ENCODE results near the gene OR2A12. TPM values are rescaled to one million over a fixed set of nuclear protein-coding genes. Genes with fewer than 3 reads are reported as not detected.
A peak's percentile ranks its signal among the peaks of the same experiment; 100 is the strongest.

Gene OR2A12
- not detected in 2 replicates for total RNA-seq

GRCh38 chr7:144085978-144086377 lies at the start of gene OR2A12:
OR2A12 (plus strand) TSS chr7:144086278; CDS start chr7:144095108, 8,830 bp downstream.
- Histone ChIP-seq H3K36me3 (ENCODE audit: insufficient read depth, low read length) (no peaks in the 10 kb centered on the region), H3K79me2 (ENCODE audit: insufficient read depth, low read length) (no peaks in the 10 kb centered on the region), H3K27me3 (ENCODE audit: insufficient read depth, low read length) (no peaks in the 10 kb centered on the region), H3K4me1 (ENCODE audit: insufficient read depth, low read length) (no peaks in the 10 kb centered on the region), H3K9me3 (ENCODE audit: low read depth, low read length) (no peaks in the 10 kb centered on the region), H3K27ac (ENCODE audit: low read depth, low read length) (no peak within 1 kb of the TSS), H4K20me1 (ENCODE audit: insufficient read depth, low read length) (no peaks in the 10 kb centered on the region), H2AFZ (ENCODE audit: low read length) (no peak within 1 kb of the TSS), H3K4me2 (ENCODE audit: insufficient read depth, low read length) (no peak within 1 kb of the TSS), H3K4me3 (ENCODE audit: insufficient read depth, low read length) (no peak within 1 kb of the TSS)
- no peak for TF ChIP-seq CTCF (IDR thresholded peaks at IDR 0.05; ENCODE audit: extremely low read depth, low read depth, low read length)
- no peak for DNase-seq (ENCODE audit: insufficient read length, low spot score, missing footprints)

GRCh38 chr7:144036302-144036885 lies 49.7 kb upstream of the OR2A12 start:
- H3K4me1 ChIP-seq (ENCODE audit: insufficient read depth, low read length): no peaks in the 10 kb centered on the region
- H3K36me3 ChIP-seq (ENCODE audit: insufficient read depth, low read length): no peaks in the 10 kb centered on the region
- H3K9me3 ChIP-seq (ENCODE audit: low read depth, low read length): no peaks in the 10 kb centered on the region
- H2AFZ ChIP-seq (ENCODE audit: low read length): no peak overlapping the region
- H3K27ac ChIP-seq (ENCODE audit: low read depth, low read length): no peak overlapping the region
- no peak for TF ChIP-seq CTCF (IDR thresholded peaks at IDR 0.05; ENCODE audit: extremely low read depth, low read depth, low read length)
- no peak overlapping the region for H3K4me2 ChIP-seq (ENCODE audit: insufficient read depth, low read length)
- no peak overlapping the region for H3K4me3 ChIP-seq (ENCODE audit: insufficient read depth, low read length)
- H3K79me2 ChIP-seq (ENCODE audit: insufficient read depth, low read length): no peaks in the 10 kb centered on the region
- peaks cover 4% of the 10 kb centered on the region for H3K27me3 ChIP-seq (ENCODE audit: insufficient read depth, low read length)
- peak; percentile 39 for DNase-seq (ENCODE audit: insufficient read length, low spot score, missing footprints)
- H4K20me1 ChIP-seq (ENCODE audit: insufficient read depth, low read length): no peaks in the 10 kb centered on the region

DNA sequence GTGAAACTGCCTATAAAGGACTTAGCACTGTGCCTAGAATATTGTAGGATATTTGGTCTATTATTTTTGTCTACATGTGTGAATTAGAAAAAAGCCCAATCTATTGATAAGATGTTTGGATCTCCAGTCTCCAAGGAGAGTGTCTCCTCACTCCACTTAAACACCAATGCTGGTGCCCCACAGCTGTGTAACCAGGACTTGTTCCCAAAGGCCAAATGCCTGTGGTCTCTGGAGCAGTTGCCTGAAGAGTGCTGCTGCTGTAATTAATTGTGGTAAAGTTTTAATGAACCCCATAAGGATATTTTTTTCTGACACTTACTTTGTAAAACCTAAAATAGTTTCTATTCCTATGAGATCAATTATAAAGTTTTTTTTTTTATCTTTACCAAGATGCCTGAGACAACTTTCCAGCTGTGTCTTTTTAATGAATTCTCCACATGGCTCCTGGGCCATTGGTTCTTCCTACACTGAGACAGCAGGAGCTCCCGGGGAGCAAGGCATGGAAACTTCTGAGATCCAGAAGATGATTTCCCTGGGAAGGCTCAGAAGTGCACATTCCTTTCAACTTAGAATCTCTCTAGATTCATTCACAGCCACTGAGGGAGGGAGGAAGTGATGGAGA lies 48.6 kb upstream of the OR2A12 start:
- no peak for TF ChIP-seq CTCF (IDR thresholded peaks at IDR 0.05; ENCODE audit: extremely low read depth, low read depth, low read length)
- peaks cover 3% of the 10 kb centered on the region for H3K27me3 ChIP-seq (ENCODE audit: insufficient read depth, low read length)
- H2AFZ ChIP-seq (ENCODE audit: low read length): no peak overlapping the region
- H3K4me3 ChIP-seq (ENCODE audit: insufficient read depth, low read length): no peak overlapping the region
- DNase-seq (ENCODE audit: insufficient read length, low spot score, missing footprints): no peak
- H3K4me1 ChIP-seq (ENCODE audit: insufficient read depth, low read length): no peaks in the 10 kb centered on the region
- H3K4me2 ChIP-seq (ENCODE audit: insufficient read depth, low read length): no peak overlapping the region
- H3K36me3 ChIP-seq (ENCODE audit: insufficient read depth, low read length): no peaks in the 10 kb centered on the region
- H4K20me1 ChIP-seq (ENCODE audit: insufficient read depth, low read length): no peaks in the 10 kb centered on the region
- H3K79me2 ChIP-seq (ENCODE audit: insufficient read depth, low read length): no peaks in the 10 kb centered on the region
- no peaks in the 10 kb centered on the region for H3K9me3 ChIP-seq (ENCODE audit: low read depth, low read length)
- H3K27ac ChIP-seq (ENCODE audit: low read depth, low read length): no peak overlapping the region

GRCh38 chr7:144038887-144039286 lies 47.2 kb upstream of the OR2A12 start:
- Histone ChIP-seq H3K27ac (ENCODE audit: low read depth, low read length) (no peak overlapping the region), H2AFZ (ENCODE audit: low read length) (no peak overlapping the region), H3K9me3 (ENCODE audit: low read depth, low read length) (no peaks in the 10 kb centered on the region), H3K36me3 (ENCODE audit: insufficient read depth, low read length) (no peaks in the 10 kb centered on the region), H3K27me3 (ENCODE audit: insufficient read depth, low read length) (no peaks in the 10 kb centered on the region), H4K20me1 (ENCODE audit: insufficient read depth, low read length) (no peaks in the 10 kb centered on the region), H3K79me2 (ENCODE audit: insufficient read depth, low read length) (no peaks in the 10 kb centered on the region), H3K4me3 (ENCODE audit: insufficient read depth, low read length) (no peak overlapping the region), H3K4me2 (ENCODE audit: insufficient read depth, low read length) (no peak overlapping the region), H3K4me1 (ENCODE audit: insufficient read depth, low read length) (no peaks in the 10 kb centered on the region)
- DNase-seq (ENCODE audit: insufficient read length, low spot score, missing footprints): no peak
- TF ChIP-seq CTCF (IDR thresholded peaks at IDR 0.05; ENCODE audit: extremely low read depth, low read depth, low read length): no peak

Measured in osteoblast (primary cell).